Measurements from ENCODE around the gene PGGHG. TPM values are rescaled to one million over a fixed set of nuclear protein-coding genes. Genes with fewer than 3 reads are reported as not detected.

The PGGHG gene
- total and polyA plus RNA-seq, 3 donors from 2014 or later = 8.2 to 32.5 (median 26.5) TPM

- peak overlapping the region; percentile 26 to 41 for H3K4me3 ChIP-seq
- intact Hi-C loops (cut with DNase I; ENCODE audit: low total_unique reads) = no loop called here
- H3K36me3 ChIP-seq (ENCODE audit: low read depth, missing control alignments) = no peaks in the 10 kb centered on the region
- H3K27me3 ChIP-seq = no peaks in the 10 kb centered on the region
- 5% methylated on average over 76 of the region's 79 CpGs; no CpG with 5 or more reads in 1 of the 2 donors for whole genome bisulfite sequencing, 2 donors
- no peak for TF ChIP-seq POLR2A (IDR thresholded peaks at IDR 0.05)
- TF ChIP-seq CTCF (IDR thresholded peaks at IDR 0.05) = no peak
- no peak overlapping the region for H3K27ac ChIP-seq
- no peaks in the 10 kb centered on the region for H3K9me3 ChIP-seq
- peak; percentile 12 for DNase-seq
- peaks cover 12% of the 10 kb centered on the region for H3K4me1 ChIP-seq
Measured at GRCh38 chr11:280706-281485, 8.0 kb upstream of the PGGHG start.

GRCh38 chr11:281486-282161 is 7.3 kb upstream of the PGGHG start:
- no peak overlapping the region for H3K27ac ChIP-seq
- H3K36me3 ChIP-seq (ENCODE audit: low read depth, missing control alignments) = no peaks in the 10 kb centered on the region
- intact Hi-C loops (cut with DNase I; ENCODE audit: low total_unique reads) = no loop called here
- no peaks in the 10 kb centered on the region for H3K9me3 ChIP-seq
- TF ChIP-seq POLR2A (IDR thresholded peaks at IDR 0.05) = no peak
- TF ChIP-seq CTCF (IDR thresholded peaks at IDR 0.05) = no peak
- no peaks in the 10 kb centered on the region for H3K27me3 ChIP-seq
- DNase-seq = peak; percentile 13
- no peak overlapping the region for H3K4me3 ChIP-seq
- peaks cover 12% of the 10 kb centered on the region for H3K4me1 ChIP-seq
- WGBS, 2 donors = 28 to 31% methylated on average over 11 to 26 of the region's 26 CpGs

GRCh38 chr11:282171-282570 is 6.8 kb upstream of the PGGHG start:
- H3K4me1 ChIP-seq = peaks cover 12% of the 10 kb centered on the region
- no peaks in the 10 kb centered on the region for H3K36me3 ChIP-seq (ENCODE audit: low read depth, missing control alignments)
- intact Hi-C loops (cut with DNase I; ENCODE audit: low total_unique reads) = no loop called here
- TF ChIP-seq CTCF (IDR thresholded peaks at IDR 0.05) (no peak), POLR2A (IDR thresholded peaks at IDR 0.05) (no peak)
- no peaks in the 10 kb centered on the region for H3K9me3 ChIP-seq
- no peaks in the 10 kb centered on the region for H3K27me3 ChIP-seq
- no peak for DNase-seq
- no peak overlapping the region for H3K4me3 ChIP-seq
- H3K27ac ChIP-seq = no peak overlapping the region
- WGBS, 2 donors = 77 to 88% methylated on average over 4 of the region's 4 CpGs

- 58 to 64% methylated on average over 13 of the region's 13 CpGs for WGBS, 2 donors
- Histone ChIP-seq H3K36me3 (ENCODE audit: low read depth, missing control alignments) (no peaks in the 10 kb centered on the region), H3K27me3 (no peaks in the 10 kb centered on the region), H3K9me3 (no peaks in the 10 kb centered on the region), H3K4me1 (peaks cover 13% of the 10 kb centered on the region), H3K27ac (no peak overlapping the region), H3K4me3 (no peak overlapping the region)
- intact Hi-C loops (cut with DNase I; ENCODE audit: low total_unique reads) = no loop called here
- peak; percentile 12 for DNase-seq
- TF ChIP-seq POLR2A (IDR thresholded peaks at IDR 0.05) (no peak), CTCF (IDR thresholded peaks at IDR 0.05) (no peak)
Measured at GRCh38 chr11:282630-283360, 6.1 kb upstream of the PGGHG start.
